Hepatocyte (in vitro differentiated cells): ENCODE measurements around the gene PIAS4. TPM values are rescaled to one million over a fixed set of nuclear protein-coding genes. Genes with fewer than 3 reads are reported as not detected.

Experiments used
- DNase-seq: peaks from one replicate; pipeline ENCODE4 v3.0.0-alpha.2; 2016; ENCODE audit warnings: low spot score
- H2AFZ ChIP-seq: fragments of 200-600 bp; sonication (generic); 2 replicates; pipeline ENCODE4 v1.6.0; 2016; ENCODE audit warnings: antibody characterized with exemption, mild to moderate bottlenecking
- H3K27ac ChIP-seq: fragments of 200-600 bp; sonication (generic); 2 replicates; pipeline ENCODE4 v1.5.1; 2016; ENCODE audit warnings: mild to moderate bottlenecking
- H3K27me3 ChIP-seq: fragments of 200-600 bp; sonication (generic); 2 replicates; pipeline ENCODE4 v1.6.1; 2016
- H3K36me3 ChIP-seq: fragments of 200-600 bp; sonication (generic); replicated peaks from 2 replicates; pipeline ENCODE4 v1.5.1; 2016; ENCODE audit warnings: low read depth; ENCODE audit not compliant: insufficient read depth
- H3K4me1 ChIP-seq: fragments of 200-600 bp; sonication (generic); 2 replicates; pipeline ENCODE4 v1.5.1; 2016; ENCODE audit warnings: mild to moderate bottlenecking, moderate library complexity; ENCODE audit not compliant: insufficient read depth
- H3K4me2 ChIP-seq: fragments of 200-600 bp; sonication (generic); 2 replicates; pipeline ENCODE4 v1.6.0; 2016
- H3K4me3 ChIP-seq: fragments of 200-600 bp; sonication (generic); 2 replicates; pipeline ENCODE4 v1.5.1; 2016; ENCODE audit warnings: mild to moderate bottlenecking
- H3K79me2 ChIP-seq: fragments of 200-600 bp; sonication (generic); 2 replicates; pipeline ENCODE4 v1.6.0; 2017; ENCODE audit warnings: mild to moderate bottlenecking
- H3K9me2 ChIP-seq: fragments of 200-600 bp; sonication (generic); replicated peaks from 2 replicates; pipeline ENCODE4 v1.6.0; 2017; ENCODE audit warnings: mild to moderate bottlenecking; ENCODE audit not compliant: insufficient read depth
- H3K9me3 ChIP-seq: fragments of 200-600 bp; sonication (generic); 2 replicates; pipeline ENCODE4 v1.5.1; 2016; ENCODE audit warnings: low read depth, mild to moderate bottlenecking
- H4K20me1 ChIP-seq: fragments of 200-600 bp; sonication (generic); 2 replicates; pipeline ENCODE4 v1.6.0; 2016; ENCODE audit warnings: mild to moderate bottlenecking; ENCODE audit not compliant: insufficient read depth, poor library complexity, severe bottlenecking
- CTCF ChIP-seq: fragments of 200-600 bp; sonication (generic); IDR thresholded peaks from 2 replicates; pipeline ENCODE4 v1.5.1; 2016; ENCODE audit warnings: antibody characterized with exemption, mild to moderate bottlenecking; ENCODE audit not compliant: poor library complexity
- EZH2 ChIP-seq: fragments of 200-600 bp; sonication (generic); IDR thresholded peaks from 2 replicates; pipeline ENCODE4 v1.6.1; 2016; ENCODE audit warnings: antibody characterized with exemption, mild to moderate bottlenecking, borderline replicate concordance
- EZH2phosphoT487 ChIP-seq: fragments of 200-600 bp; sonication (generic); IDR thresholded peaks from one replicate; pipeline ENCODE4 v1.6.1; 2018; ENCODE audit warnings: antibody characterized with exemption, mild to moderate bottlenecking, low read depth, moderate library complexity; ENCODE audit not compliant: unreplicated experiment, severe bottlenecking
- WGBS: methylation state at CpG from one replicate; pipeline ENCODE4 v1.1.6; 2016; ENCODE audit warnings: low lambda C conversion rate; ENCODE audit errors: missing lambda C conversion rate; 5-methylcytosine and 5-hydroxymethylcytosine counted together
- microRNA counts: library from miRNA; unstranded; fragments of <30 nt; microRNA quantifications from one replicate; lab custom pipeline; 2017
- microRNA-seq: library from miRNA; unstranded; fragments of <30 nt; microRNA quantifications from one replicate; pipeline ENCODE4, GENCODE V29; 2017
- polyA plus RNA-seq: library from polyadenylated mRNA; unstranded; fragments of >200 nt; fragmentation: Nextera tagmentation; extraction: Ambion mirVana; gene quantifications from 2 replicates; pipeline ENCODE4 v1.2.1, GENCODE V29; 2016
- small RNA-seq: library from RNA; depleted of rRNA; stranded (forward); fragments of <200 nt; gene quantifications from one replicate; pipeline ENCODE3, GENCODE V24; 2014
- total RNA-seq: library from RNA; depleted of rRNA; stranded (reverse); fragments of >200 nt; gene quantifications from 2 replicates; pipeline ENCODE4 v1.2.3, GENCODE V29; 2014

Gene PIAS4
- total and polyA plus RNA-seq, 2 experiments from 2014 or later, result 15.0 to 16.7 TPM

- Histone ChIP-seq H3K27me3 (no peaks in the 10 kb centered on the region), H2AFZ (no peak overlapping the region), H3K27ac (no peak overlapping the region), H3K9me3 (no peaks in the 10 kb centered on the region), H3K4me2 (no peak overlapping the region), H3K4me3 (no peak overlapping the region), H4K20me1 (no peaks in the 10 kb centered on the region), H3K36me3 (no peaks in the 10 kb centered on the region), H3K4me1 (peaks cover 7% of the 10 kb centered on the region), H3K79me2 (no peaks in the 10 kb centered on the region), H3K9me2 (no peaks in the 10 kb centered on the region)
- 58% methylated on average over 17 of the region's 17 CpGs for WGBS
- DNase-seq, result no peak
- TF ChIP-seq EZH2, result no peak
- TF ChIP-seq EZH2phosphoT487, result no peak
- TF ChIP-seq CTCF, result no peak
Observed at GRCh38 chr19:4086411-4086867, 78.9 kb downstream of the PIAS4 start.

- Histone ChIP-seq H3K4me2 (no peak overlapping the region), H4K20me1 (no peaks in the 10 kb centered on the region), H3K9me3 (no peaks in the 10 kb centered on the region), H3K9me2 (no peaks in the 10 kb centered on the region), H3K4me1 (peaks cover 7% of the 10 kb centered on the region), H3K27ac (no peak overlapping the region), H2AFZ (no peak overlapping the region), H3K4me3 (no peak overlapping the region), H3K36me3 (no peaks in the 10 kb centered on the region), H3K79me2 (no peaks in the 10 kb centered on the region), H3K27me3 (no peaks in the 10 kb centered on the region)
- WGBS, result 92% methylated on average over 31 of the region's 31 CpGs
- TF ChIP-seq CTCF (no peak), EZH2 (no peak), EZH2phosphoT487 (no peak)
- no peak for DNase-seq
Observed at GRCh38 chr19:4087787-4088679, 80.5 kb downstream of the PIAS4 start.

GRCh38 chr19:4088975-4089374 is 81.4 kb downstream of the PIAS4 start:
- Histone ChIP-seq H3K36me3 (no peaks in the 10 kb centered on the region), H3K9me3 (no peaks in the 10 kb centered on the region), H3K4me3 (no peak overlapping the region), H3K79me2 (no peaks in the 10 kb centered on the region), H3K4me2 (no peak overlapping the region), H3K27me3 (no peaks in the 10 kb centered on the region), H4K20me1 (no peaks in the 10 kb centered on the region), H3K4me1 (peaks cover 5% of the 10 kb centered on the region), H2AFZ (no peak overlapping the region), H3K9me2 (no peaks in the 10 kb centered on the region), H3K27ac (no peak overlapping the region)
- no peak for DNase-seq
- TF ChIP-seq EZH2 (no peak), EZH2phosphoT487 (no peak), CTCF (no peak)
- WGBS, result 89% methylated on average over 2 of the region's 2 CpGs

MicroRNA genes within 50 kb of the gene (microRNA counts, 767-probe panel; counts per million panel counts)
- not detected for microRNA hsa-miR-637 (lab: Ali Mortazavi, UCI)

Small RNA genes within 50 kb of the gene (microRNA-seq; reads per million reads assigned to microRNA genes)
- not detected for gene MIR637

Small RNA genes within 50 kb of the gene (small RNA-seq; reads per million reads assigned to genes)
- gene SNORD37, result 10.3 reads per million, percentile 95 among the genes with 10 or more reads in this experiment

Other genes with a start within 250 kb of the PIAS4 start
- gene APBA3, start 246.0 kb upstream of the PIAS4 start, total RNA-seq, result 20.7 and 27.1 TPM in 2 replicates
- 25.5 and 29.0 TPM in 2 replicates for gene APBA3, start 246.0 kb upstream of the PIAS4 start, polyA plus RNA-seq
- 39.0 and 42.2 TPM in 2 replicates for gene MRPL54, start 245.1 kb upstream of the PIAS4 start, total RNA-seq
- gene MRPL54, start 245.1 kb upstream of the PIAS4 start, polyA plus RNA-seq, result 71.2 and 86.8 TPM in 2 replicates
- not detected in 2 replicates for gene RAX2, start 235.5 kb upstream of the PIAS4 start, total RNA-seq
- gene RAX2, start 235.5 kb upstream of the PIAS4 start, polyA plus RNA-seq, result 0.22 TPM in 1 of 2 replicates, not detected in the other
- not detected in 2 replicates for gene MATK, start 221.4 kb upstream of the PIAS4 start, total RNA-seq
- 0.34 and 0.50 TPM in 2 replicates for gene MATK, start 221.4 kb upstream of the PIAS4 start, polyA plus RNA-seq
- gene ZFR2, start 138.7 kb upstream of the PIAS4 start, total RNA-seq, result 0.36 and 0.97 TPM in 2 replicates
- 1.7 and 3.3 TPM in 2 replicates for gene ZFR2, start 138.7 kb upstream of the PIAS4 start, polyA plus RNA-seq
- 0.13 and 0.28 TPM in 2 replicates for gene ATCAY, start 127.1 kb upstream of the PIAS4 start, total RNA-seq
- 0.33 TPM in 1 of 2 replicates, not detected in the other for gene ATCAY, start 127.1 kb upstream of the PIAS4 start, polyA plus RNA-seq
- 0.32 TPM in 1 of 2 replicates, not detected in the other for gene NMRK2, start 74.7 kb upstream of the PIAS4 start, total RNA-seq
- 0.95 TPM in 1 of 2 replicates, not detected in the other for gene NMRK2, start 74.7 kb upstream of the PIAS4 start, polyA plus RNA-seq
- 113 and 140 TPM in 2 replicates for gene DAPK3, start 36.6 kb upstream of the PIAS4 start, total RNA-seq
- gene DAPK3, start 36.6 kb upstream of the PIAS4 start, polyA plus RNA-seq, result 103 and 123 TPM in 2 replicates
- gene EEF2, start 22.3 kb upstream of the PIAS4 start, total RNA-seq, result 1,740 and 1,817 TPM in 2 replicates
- gene EEF2, start 22.3 kb upstream of the PIAS4 start, polyA plus RNA-seq, result 444 and 526 TPM in 2 replicates
- 19.2 and 23.3 TPM in 2 replicates for gene ZBTB7A, start 59.2 kb downstream of the PIAS4 start, total RNA-seq
- 46.1 and 46.2 TPM in 2 replicates for gene ZBTB7A, start 59.2 kb downstream of the PIAS4 start, polyA plus RNA-seq
- gene MAP2K2, start 116.4 kb downstream of the PIAS4 start, total RNA-seq, result 133 and 135 TPM in 2 replicates
- gene MAP2K2, start 116.4 kb downstream of the PIAS4 start, polyA plus RNA-seq, result 188 and 196 TPM in 2 replicates
- gene CREB3L3, start 145.9 kb downstream of the PIAS4 start, total RNA-seq, result 21.7 and 31.9 TPM in 2 replicates
- 31.2 and 48.5 TPM in 2 replicates for gene CREB3L3, start 145.9 kb downstream of the PIAS4 start, polyA plus RNA-seq
- 15.6 and 15.7 TPM in 2 replicates for gene SIRT6, start 174.8 kb downstream of the PIAS4 start, total RNA-seq
- 9.9 and 16.8 TPM in 2 replicates for gene SIRT6, start 174.8 kb downstream of the PIAS4 start, polyA plus RNA-seq
- gene ANKRD24, start 175.0 kb downstream of the PIAS4 start, total RNA-seq, result 0.84 and 3.4 TPM in 2 replicates
- gene ANKRD24, start 175.0 kb downstream of the PIAS4 start, polyA plus RNA-seq, result 1.5 and 2.0 TPM in 2 replicates
- 3.0 and 5.9 TPM in 2 replicates for gene EBI3, start 221.8 kb downstream of the PIAS4 start, total RNA-seq
- gene EBI3, start 221.8 kb downstream of the PIAS4 start, polyA plus RNA-seq, result 7.6 and 8.2 TPM in 2 replicates
- 12.3 and 18.8 TPM in 2 replicates for gene YJU2, start 239.3 kb downstream of the PIAS4 start, total RNA-seq
- gene YJU2, start 239.3 kb downstream of the PIAS4 start, polyA plus RNA-seq, result 13.1 and 16.0 TPM in 2 replicates